ENCODE data around the gene TMEM88.
A peak's percentile ranks its signal among the peaks of the same experiment; 100 is the strongest.

TMEM88 gene

DNA sequence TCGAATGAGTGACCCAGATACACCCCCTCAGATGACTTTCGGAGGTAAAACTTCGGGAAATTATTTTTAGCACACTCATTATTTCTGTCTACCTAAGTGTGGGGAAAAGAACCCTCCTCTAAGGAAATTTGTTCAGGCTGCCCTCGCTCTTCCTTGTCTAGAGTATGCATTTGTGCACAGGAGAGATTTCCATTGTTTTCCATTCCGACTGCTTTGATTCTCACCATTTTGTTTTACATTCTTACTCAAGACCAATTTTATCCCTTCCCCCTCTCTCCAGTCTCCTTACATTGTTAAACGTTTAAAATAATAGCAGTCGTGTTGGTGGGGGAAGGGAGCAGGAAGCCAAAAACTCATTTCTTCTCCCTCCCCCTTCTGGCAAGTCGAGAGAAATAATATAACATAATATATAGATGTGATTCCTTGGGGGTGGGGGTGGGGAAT lies 32.2 kb downstream of the TMEM88 start:
- peak; percentile 95 for DNase-seq

DNA sequence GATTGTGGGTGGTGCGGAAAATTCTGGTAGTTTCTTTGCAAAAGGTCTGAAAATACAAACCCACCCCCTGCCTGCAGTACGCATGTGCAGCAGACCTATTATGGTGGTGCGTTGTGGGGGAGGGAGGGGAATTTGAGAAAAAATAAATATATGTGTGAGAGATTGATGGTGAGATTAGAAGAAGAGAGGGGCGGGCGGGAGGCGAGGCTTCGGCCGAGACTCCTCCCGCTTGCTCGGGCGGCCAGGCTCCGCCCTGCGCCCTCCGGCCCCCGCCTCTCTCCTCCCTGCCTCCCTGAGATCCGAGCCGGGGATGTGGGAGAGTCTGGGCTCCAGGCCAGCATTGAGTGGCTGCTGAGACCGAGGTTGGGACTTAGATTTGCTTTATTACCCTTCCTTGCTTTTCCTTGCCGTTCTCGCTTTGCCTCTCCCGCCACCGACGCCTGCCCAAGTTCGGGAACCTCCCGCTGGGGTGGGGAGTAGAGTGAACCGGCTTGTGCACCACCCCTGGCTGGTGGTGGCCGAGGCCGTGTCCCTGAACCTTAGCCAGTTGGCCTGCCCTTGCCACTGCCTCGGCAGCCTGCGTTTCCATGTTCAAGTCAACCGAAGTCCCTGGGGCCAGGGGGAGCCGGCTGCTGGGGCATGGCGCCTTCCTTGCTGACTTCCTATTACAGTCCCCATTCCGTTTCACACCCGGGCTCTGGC lies 32.8 kb downstream of the TMEM88 start:
- peak; percentile 97 for DNase-seq

DNA sequence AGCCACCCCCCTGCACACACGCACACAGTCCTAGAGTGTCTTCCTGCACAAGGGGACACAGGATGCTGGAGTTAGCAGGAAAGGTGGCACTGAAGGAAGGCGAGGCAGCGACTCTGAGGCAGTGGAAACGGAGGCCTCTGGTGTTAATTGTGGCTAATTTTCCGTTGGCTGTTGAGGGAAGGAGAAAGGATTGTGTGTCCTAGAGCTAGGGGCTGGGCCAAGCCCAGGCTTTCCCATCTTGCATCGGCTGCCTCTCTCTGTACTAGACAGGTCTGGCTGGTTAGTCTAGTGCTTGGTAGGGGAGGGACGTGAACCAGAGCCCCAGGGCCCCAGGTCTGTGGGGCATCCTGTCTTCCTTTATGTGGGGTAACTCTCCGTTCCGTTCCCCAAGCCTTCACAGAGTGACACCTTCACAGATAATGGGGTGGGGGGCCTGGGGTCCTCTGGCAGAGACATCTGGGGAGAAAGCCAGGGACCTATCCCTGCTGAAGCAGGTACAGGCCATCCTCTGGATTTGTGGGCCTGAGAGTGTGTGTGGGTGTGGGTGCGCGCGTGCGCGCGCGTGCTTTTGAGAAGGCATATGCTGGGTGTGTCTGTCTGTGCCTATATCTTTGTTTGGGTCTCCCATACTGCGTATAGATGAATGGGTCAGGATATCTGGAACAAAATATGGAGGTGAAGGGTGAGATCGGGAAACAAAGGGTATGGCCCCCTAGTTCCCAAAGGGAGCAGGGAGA lies 33.5 kb downstream of the TMEM88 start, which contains the start of gene CHD3:
Gene CHD3 (plus strand): TSS at position 606 of the 737 bp plus-strand sequence. CDS start 212 bp downstream, outside the sequence.
- DNase-seq: peak; percentile 54

DNA sequence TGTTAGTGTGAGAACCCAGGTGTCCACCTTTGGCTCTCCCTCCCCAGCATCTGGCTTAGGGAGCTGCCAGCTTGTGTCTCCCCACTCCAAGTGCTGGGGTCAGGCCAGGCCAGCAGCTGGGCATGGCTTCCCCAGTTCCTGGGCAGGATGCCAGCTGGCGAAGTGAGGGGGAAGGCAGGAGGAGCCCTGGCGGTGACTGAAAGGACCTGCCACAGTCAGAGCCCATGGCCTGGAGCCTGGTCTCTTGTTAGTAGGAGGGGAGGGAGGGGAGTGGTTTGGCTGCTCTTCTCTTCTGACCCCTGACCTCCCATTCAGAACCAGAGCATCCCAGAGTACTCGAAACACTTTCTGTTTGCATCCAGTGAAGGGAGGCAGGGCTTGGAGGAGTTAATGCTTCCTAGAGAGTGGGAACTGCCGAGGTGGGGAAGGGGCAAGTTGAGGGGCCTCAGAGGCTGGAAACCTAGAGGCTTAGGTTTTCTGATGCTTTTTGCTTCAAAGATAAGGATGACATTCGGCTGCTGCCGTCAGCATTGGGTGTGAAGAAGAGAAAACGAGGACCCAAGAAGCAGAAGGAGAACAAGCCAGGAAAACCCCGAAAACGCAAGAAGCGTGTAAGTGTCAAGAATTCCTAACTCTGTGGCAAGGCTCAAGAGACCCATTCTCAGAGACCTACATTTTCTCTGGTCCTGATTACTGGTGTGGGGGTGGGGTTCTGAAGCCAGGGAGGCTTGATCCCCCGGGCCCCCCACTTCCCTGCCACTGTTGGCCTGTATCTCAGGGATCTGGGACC lies 34.5 kb downstream of the TMEM88 start:
- peak; percentile 82 for DNase-seq

DNA sequence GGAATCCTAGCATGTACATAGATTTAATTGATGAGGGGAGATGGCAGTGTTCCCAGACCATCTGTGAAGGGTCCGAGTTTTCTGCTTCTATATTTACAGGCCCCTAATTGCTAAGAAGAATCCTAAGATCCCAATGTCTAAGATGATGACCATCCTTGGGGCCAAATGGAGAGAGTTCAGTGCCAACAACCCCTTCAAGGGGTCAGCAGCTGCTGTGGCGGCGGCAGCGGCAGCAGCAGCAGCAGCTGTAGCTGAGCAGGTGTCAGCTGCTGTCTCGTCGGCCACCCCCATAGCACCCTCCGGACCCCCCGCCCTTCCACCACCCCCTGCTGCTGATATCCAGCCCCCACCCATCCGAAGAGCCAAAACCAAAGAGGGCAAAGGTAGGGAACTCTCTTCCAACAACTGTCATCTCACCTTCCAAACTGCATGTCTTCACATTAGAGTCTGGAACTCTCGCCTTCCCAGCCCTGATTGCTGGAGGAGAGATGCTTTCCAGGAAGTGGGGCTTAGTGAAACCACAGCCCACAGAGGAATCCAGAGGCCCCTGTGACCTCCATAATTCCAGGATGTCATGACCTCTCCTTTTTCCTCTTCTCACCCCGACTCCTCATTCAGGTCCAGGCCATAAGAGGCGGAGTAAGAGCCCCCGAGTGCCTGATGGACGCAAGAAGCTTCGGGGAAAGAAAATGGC lies 38.5 kb downstream of the TMEM88 start:
- DNase-seq: no peak

DNA sequence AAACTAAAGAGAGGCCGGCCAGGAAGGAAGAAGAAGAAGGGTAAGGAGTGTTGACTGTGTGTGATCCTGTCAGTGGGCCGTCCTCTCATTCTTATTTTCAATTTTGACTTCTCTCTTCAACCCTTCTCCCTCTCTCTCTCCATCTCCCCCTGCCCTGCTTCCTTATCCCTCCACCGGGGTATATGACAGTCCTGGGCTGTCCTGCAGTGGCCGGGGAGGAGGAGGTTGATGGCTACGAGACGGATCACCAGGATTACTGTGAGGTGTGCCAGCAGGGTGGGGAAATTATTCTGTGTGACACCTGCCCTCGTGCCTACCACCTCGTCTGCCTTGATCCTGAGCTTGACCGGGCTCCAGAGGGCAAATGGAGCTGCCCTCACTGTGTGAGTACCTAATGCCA lies 39.4 kb downstream of the TMEM88 start:
- DNase-seq: no peak

DNA sequence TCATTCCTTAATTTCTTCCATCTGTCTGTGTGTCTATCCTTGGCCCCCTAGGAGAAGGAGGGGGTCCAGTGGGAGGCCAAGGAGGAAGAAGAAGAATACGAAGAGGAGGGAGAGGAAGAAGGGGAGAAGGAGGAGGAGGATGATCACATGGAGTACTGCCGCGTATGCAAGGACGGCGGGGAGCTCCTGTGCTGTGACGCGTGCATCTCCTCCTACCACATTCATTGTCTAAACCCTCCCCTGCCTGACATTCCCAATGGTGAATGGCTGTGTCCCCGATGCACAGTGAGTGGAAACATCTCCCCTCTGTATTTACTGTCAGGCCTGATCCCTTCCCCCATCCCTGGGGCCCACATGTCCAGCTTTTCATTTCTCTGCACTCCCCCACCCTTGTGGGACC lies 40.0 kb downstream of the TMEM88 start:
- DNase-seq: no peak

DNA sequence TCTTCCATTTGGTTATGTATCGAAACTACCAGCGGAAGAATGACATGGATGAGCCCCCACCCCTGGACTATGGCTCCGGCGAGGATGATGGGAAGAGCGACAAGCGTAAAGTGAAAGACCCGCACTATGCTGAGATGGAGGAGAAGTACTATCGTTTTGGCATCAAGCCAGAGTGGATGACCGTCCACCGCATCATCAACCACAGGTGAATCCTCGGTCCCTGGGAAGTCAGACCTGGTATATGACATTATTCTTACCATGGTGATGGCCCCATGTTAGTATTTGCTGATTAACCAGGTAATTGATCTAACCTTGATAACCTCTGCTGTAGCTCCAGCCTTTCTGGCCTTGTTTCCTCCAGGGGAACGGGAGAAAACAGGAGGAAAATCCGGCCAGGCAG lies 42.2 kb downstream of the TMEM88 start:
- no peak for DNase-seq

DNA sequence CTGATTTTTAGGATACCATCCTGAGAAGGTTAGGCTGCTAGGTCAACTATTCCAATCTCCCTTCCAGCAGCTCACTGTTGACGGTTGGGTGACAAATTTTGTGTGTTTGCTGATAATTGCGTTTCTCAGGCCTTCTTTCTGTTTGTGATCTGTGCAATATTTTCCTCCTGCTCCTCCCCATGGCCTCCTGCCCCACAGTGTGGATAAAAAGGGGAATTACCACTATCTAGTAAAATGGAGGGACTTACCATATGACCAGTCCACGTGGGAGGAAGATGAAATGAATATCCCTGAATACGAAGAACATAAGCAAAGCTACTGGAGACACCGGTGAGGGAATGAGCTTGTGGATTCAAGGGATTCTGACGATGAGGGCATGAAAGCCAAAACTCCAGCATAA lies 42.9 kb downstream of the TMEM88 start:
- DNase-seq: no peak

DNA sequence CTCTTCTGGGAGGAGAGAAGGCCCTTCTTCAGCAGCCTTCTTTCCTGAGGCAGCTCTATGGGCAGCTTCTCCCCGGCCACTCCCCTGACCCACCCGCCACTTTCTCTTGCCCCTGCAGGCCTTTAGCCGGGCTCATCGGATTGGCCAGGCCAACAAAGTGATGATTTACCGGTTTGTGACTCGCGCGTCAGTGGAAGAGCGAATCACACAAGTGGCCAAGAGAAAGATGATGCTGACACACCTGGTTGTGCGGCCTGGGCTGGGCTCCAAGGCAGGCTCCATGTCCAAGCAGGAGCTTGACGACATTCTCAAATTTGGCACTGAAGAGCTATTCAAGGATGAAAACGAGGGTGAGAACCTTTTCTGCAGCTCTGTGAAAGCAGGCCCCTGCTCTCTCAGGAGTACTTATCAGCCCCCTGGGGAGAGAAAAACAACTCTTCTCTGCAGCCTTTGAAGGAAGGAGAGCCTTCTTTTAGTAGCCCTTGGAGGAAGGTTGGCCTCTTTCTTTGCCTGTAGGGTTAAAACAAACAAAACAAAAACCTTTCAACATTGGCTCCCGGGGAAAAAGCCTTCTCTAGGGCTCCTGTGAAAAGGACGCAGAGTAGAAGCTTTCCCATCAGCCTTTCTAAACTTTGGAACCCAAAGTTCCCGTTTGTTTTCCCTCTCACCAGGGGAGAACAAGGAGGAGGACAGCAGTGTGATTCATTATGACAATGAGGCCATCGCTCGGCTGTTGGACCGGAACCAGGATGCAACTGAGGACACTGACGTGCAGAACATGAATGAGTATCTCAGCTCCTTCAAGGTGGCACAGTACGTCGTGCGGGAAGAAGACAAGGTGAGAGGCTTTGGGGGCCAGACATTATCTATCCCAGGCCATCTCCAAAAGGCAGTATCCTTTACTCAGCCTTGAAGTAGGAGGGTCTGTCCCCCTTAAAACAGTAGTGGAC lies 48.6 kb downstream of the TMEM88 start:
- no peak for DNase-seq

Data from NCI-H748 treated with DMSO at 0.1 percent for 48 hours (cell line).